ENCODE measurements around the gene SLC39A11. TPM values are rescaled to one million over a fixed set of nuclear protein-coding genes. Genes with fewer than 3 reads are reported as not detected.

The SLC39A11 gene
- total RNA-seq, 1 experiment from 2014 or later, result 15.2 TPM

GRCh38 chr17:72879877-72880276 is 212.6 kb downstream of the SLC39A11 start:
- no peak overlapping the region for H3K18ac ChIP-seq (ENCODE audit: insufficient read length, low read depth, low read length)
- no peaks in the 10 kb centered on the region for H3K23me2 ChIP-seq (ENCODE audit: insufficient read length, low read depth, low read length, poor library complexity, severe bottlenecking)
- H2AFZ ChIP-seq (ENCODE audit: low read length), result no peak overlapping the region
- H2BK5ac ChIP-seq (ENCODE audit: insufficient read length, low read length), result no peak overlapping the region
- H2BK120ac ChIP-seq (ENCODE audit: low read depth, low read length, poor library complexity, severe bottlenecking), result no peak overlapping the region
- TF ChIP-seq CTCF (conservative IDR thresholded peaks at IDR 0.05), result no peak
- H3T11ph ChIP-seq (ENCODE audit: low read length), result no peak overlapping the region
- Mint-ChIP-seq H3K9me3 (peaks cover 29 to 37% of the 10 kb centered on the region in 2 experiments; a peak in 4 of 5 replicates), H3K4me3 (no peak overlapping the region), H3K4me1 (no peaks in the 10 kb centered on the region), H3K36me3 (ENCODE audit: insufficient read depth in 1 of 3, low read depth in 3 of 3) (peaks cover 10 to 29% (median 17%) of the 10 kb centered on the region in 3 experiments), H3K27me3 (ENCODE audit: low read depth) (no peaks in the 10 kb centered on the region; the same call in none of the 2 replicates), H3K27ac (no peak overlapping the region)
- no peak for DNase-seq
- H2BK20ac ChIP-seq (ENCODE audit: low read depth, low read length, poor library complexity, severe bottlenecking), result no peak overlapping the region
- no peak overlapping the region for H2AK5ac ChIP-seq (ENCODE audit: insufficient read length, low read length)
- no peaks in the 10 kb centered on the region for H3K79me2 ChIP-seq (ENCODE audit: insufficient read depth, low read length)
- H3K27ac ChIP-seq (ENCODE audit: insufficient read length, low read depth, low read length), result no peak overlapping the region
- no peak overlapping the region for H3K23ac ChIP-seq (ENCODE audit: insufficient read length, low read depth, low read length)
- no peaks in the 10 kb centered on the region for H4K20me1 ChIP-seq (ENCODE audit: control insufficient read depth, insufficient read depth, insufficient read length)
- no peak overlapping the region for H2BK12ac ChIP-seq (ENCODE audit: insufficient read length, low read depth, low read length)
- no peak overlapping the region for H4K91ac ChIP-seq (ENCODE audit: insufficient read length, low read depth, low read length)
- no peak overlapping the region for H2BK15ac ChIP-seq (ENCODE audit: low read depth, low read length)
- no peaks in the 10 kb centered on the region for H3K9me3 ChIP-seq (ENCODE audit: control insufficient read depth, low read depth, low read length)
- no peak overlapping the region for H4K5ac ChIP-seq (ENCODE audit: insufficient read length, low read depth, low read length)
- H3K27me3 ChIP-seq (ENCODE audit: insufficient read depth, low read length), result no peaks in the 10 kb centered on the region
- H4K8ac ChIP-seq (replicated peaks; ENCODE audit: insufficient read length, low read depth, low read length), result no peak overlapping the region
- no peaks in the 10 kb centered on the region for H3K4me1 ChIP-seq (ENCODE audit: insufficient read depth, low read length)
- H3K4me2 ChIP-seq (ENCODE audit: insufficient read depth, insufficient read length, low read length), result no peak overlapping the region
- no peak overlapping the region for H3K4ac ChIP-seq (ENCODE audit: low read depth, low read length)
- no peaks in the 10 kb centered on the region for H3K79me1 ChIP-seq (ENCODE audit: insufficient read depth, low read depth, low read length, poor library complexity, severe bottlenecking)
- no CpG with 5 or more reads among the region's 2 CpGs for WGBS (ENCODE audit: extremely low coverage, insufficient read length, low lambda C conversion rate)
- no peak overlapping the region for H3K9ac ChIP-seq (ENCODE audit: extremely low read depth, insufficient read length, low read length)
- no peak overlapping the region for H3K14ac ChIP-seq (ENCODE audit: insufficient read depth, low read length)
- no peak overlapping the region for H3K56ac ChIP-seq (ENCODE audit: insufficient read length, low read depth, low read length)
